GM23338 (cell line): ENCODE measurements around the gene CLPTM1L.

Source experiments
- CREB1 ChIP-seq: fragments of 250-450 bp; sonication (Bioruptor Pico); IDR thresholded peaks from 2 replicates; pipeline ENCODE4 v1.5.0; 2020; ENCODE audit warnings: low read depth, mild to moderate bottlenecking, moderate library complexity
- CTCF ChIP-seq, 2 experiments: fragments of 200-600 bp in 1 of 2; sonication (generic) in 1 of 2; conservative IDR thresholded peaks; 2 replicates each; pipeline versions ENCODE4 v1.5.1 to v1.6.1; 2016 to 2017; ENCODE audit warnings: antibody characterized with exemption in 2 of 2, low read depth in 2 of 2, mild to moderate bottlenecking in 2 of 2, moderate library complexity in 1 of 2
- ETS1 ChIP-seq: IDR thresholded peaks from 2 replicates; pipeline ENCODE4 v1.6.1; 2016; ENCODE audit warnings: antibody characterized with exemption
- EZH2 ChIP-seq: fragments of 200-600 bp; sonication (generic); IDR thresholded peaks from one replicate; pipeline ENCODE4 v1.8.0; 2017; ENCODE audit warnings: antibody characterized with exemption, mild to moderate bottlenecking, low read depth; ENCODE audit not compliant: unreplicated experiment
- EZH2phosphoT487 ChIP-seq: fragments of 200-600 bp; sonication (generic); IDR thresholded peaks from one replicate; pipeline ENCODE4 v1.8.1; 2018; ENCODE audit warnings: antibody characterized with exemption; ENCODE audit not compliant: unreplicated experiment
- JUNB ChIP-seq: IDR thresholded peaks from one replicate; pipeline ENCODE4 v1.6.1; 2016; ENCODE audit warnings: antibody characterized with exemption; ENCODE audit not compliant: unreplicated experiment
- NANOG ChIP-seq: IDR thresholded peaks from 2 replicates; pipeline ENCODE4 v1.6.1; 2016; ENCODE audit warnings: antibody characterized with exemption, borderline replicate concordance
- POLR2AphosphoS5 ChIP-seq: IDR thresholded peaks from 2 replicates; pipeline ENCODE4 v1.6.1; 2016; ENCODE audit warnings: antibody characterized with exemption, low read depth
- REST ChIP-seq: IDR thresholded peaks from one replicate; pipeline ENCODE4 v1.6.1; 2018; ENCODE audit warnings: antibody characterized with exemption; ENCODE audit not compliant: unreplicated experiment
- STAT1 ChIP-seq: IDR thresholded peaks from one replicate; pipeline ENCODE4 v1.6.1; 2016; ENCODE audit warnings: antibody characterized with exemption; ENCODE audit not compliant: unreplicated experiment
- ZNF114 ChIP-seq: fragments of 250-450 bp; sonication (Bioruptor Pico); IDR thresholded peaks from 2 replicates; pipeline ENCODE4 v1.5.0; 2020; ENCODE audit warnings: mild to moderate bottlenecking, moderate library complexity
- ZNF331 ChIP-seq: fragments of 250-450 bp; sonication (Bioruptor Pico); IDR thresholded peaks from 2 replicates; pipeline ENCODE4 v1.5.0; 2020; ENCODE audit warnings: low read depth, mild to moderate bottlenecking, moderate library complexity

- TF ChIP-seq EZH2 (no peak), ZNF331 (CRISPR knock-in tag) (no peak), CTCF (conservative IDR thresholded peaks at IDR 0.05; ENCODE audit: low read depth in 2 of 2) (no peak), POLR2AphosphoS5 (no peak), STAT1 (no peak), REST (no peak), CREB1 (no peak), NANOG (no peak), EZH2phosphoT487 (no peak), ETS1 (no peak), ZNF114 (no peak), JUNB (no peak)
These were observed 26.5 kb upstream of the CLPTM1L start for GRCh38 chr5:1371218-1371971.
